HFF-Myc (cell line): ENCODE data around the gene MBP.

Source experiments
- DNase-seq: peaks from one replicate; pipeline ENCODE4 v3.0.0-alpha.2; 2011; ENCODE audit warnings: low read depth; ENCODE audit errors: extremely low read depth
- H3K4me3 ChIP-seq: replicated peaks from 2 replicates; pipeline ENCODE4 v1.5.1; 2011; ENCODE audit warnings: low read depth, mild to moderate bottlenecking, control low read depth, low read length
- TF ChIP-seq, protein P1 (sequence below): IDR thresholded peaks from 2 replicates; pipeline ENCODE4 v1.5.1; 2012; ENCODE audit warnings: mild to moderate bottlenecking, low read depth, low read length, control low read depth; ENCODE audit errors: missing control alignments

MBP gene

DNA sequence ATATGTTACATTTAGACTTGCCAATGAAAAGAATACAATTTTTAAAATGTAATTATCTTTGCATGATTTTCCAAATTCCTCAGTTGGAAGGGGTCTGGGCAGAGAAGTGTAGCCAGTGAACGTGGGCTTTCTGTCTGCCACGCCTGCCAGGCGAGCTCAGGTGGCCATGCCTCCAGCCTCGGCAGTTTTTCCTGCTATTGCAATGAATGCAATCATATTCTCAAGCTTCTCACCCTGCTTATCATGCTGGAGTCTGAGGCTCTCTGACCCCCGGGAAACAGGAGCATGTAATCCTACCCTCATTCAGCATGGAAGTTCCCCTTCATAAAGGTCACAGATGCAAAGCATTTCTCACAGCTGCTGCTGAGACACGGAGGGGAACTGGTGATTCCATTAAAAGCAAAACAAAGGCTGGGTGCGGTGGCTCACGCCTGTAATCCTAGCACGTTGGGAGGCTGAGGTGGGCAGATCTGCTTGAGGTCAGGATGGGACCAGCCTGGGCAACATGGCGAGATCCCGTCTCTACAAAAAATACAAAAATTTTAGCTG, 154.8 kb downstream of the MBP start:
- no peak overlapping the region for H3K4me3 ChIP-seq
- TF ChIP-seq, protein P1, sequence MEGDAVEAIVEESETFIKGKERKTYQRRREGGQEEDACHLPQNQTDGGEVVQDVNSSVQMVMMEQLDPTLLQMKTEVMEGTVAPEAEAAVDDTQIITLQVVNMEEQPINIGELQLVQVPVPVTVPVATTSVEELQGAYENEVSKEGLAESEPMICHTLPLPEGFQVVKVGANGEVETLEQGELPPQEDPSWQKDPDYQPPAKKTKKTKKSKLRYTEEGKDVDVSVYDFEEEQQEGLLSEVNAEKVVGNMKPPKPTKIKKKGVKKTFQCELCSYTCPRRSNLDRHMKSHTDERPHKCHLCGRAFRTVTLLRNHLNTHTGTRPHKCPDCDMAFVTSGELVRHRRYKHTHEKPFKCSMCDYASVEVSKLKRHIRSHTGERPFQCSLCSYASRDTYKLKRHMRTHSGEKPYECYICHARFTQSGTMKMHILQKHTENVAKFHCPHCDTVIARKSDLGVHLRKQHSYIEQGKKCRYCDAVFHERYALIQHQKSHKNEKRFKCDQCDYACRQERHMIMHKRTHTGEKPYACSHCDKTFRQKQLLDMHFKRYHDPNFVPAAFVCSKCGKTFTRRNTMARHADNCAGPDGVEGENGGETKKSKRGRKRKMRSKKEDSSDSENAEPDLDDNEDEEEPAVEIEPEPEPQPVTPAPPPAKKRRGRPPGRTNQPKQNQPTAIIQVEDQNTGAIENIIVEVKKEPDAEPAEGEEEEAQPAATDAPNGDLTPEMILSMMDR = no peak
- DNase-seq = no peak

DNA sequence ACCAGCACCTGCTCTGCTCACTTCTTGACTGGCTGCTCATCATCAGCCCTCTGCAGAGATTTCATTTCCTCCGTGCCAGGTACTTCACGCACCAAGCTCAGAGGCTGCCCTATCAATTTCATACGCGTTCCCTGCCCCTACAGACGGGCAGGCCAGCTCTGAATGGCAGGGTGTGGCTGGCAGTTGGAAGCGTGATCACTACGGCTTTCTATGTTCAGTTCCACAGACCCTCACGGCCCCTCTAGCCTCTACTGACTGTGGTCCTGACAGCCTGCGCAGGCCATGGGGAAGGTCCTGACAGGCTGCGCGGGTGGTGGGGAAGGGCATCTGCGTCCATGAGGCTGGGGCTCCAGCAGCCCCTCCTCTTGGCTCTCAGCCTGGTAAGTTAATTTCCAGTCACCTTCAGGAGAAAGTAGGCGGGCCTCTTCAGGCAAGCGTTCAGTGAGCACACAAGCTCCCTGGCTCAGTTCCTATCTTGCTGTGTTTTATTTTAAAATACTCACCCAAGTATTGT, 155.4 kb downstream of the MBP start:
- TF ChIP-seq, protein P1 = no peak
- DNase-seq = no peak
- no peak overlapping the region for H3K4me3 ChIP-seq

DNA sequence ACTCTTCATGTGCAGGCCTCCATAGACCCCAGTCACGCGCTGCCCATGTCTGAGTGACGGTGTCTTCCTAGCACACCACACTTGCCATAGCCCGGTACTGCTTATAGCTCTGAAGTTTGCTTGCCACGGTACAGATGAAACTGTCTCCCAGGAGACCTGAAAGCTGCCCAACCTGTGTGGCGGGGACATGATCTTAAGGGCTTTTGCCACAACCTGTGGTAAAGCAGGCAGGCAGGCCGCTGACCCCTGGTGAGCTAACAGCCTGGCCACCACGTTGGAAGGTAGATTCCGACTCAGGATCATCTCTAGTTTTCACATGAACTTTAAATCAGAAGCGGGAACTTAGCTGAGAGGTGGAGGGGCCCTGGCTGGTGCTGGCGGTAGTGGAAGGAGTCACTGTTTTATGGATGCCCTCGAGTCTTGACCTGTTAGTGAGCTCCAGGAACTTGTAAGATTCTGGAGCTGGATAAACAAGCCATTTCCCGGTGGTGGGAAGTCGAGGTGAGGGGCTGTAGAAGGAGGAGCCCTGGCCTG, 156.9 kb downstream of the MBP start:
- TF ChIP-seq, protein P1 = no peak
- DNase-seq = no peak
- no peak overlapping the region for H3K4me3 ChIP-seq

DNA sequence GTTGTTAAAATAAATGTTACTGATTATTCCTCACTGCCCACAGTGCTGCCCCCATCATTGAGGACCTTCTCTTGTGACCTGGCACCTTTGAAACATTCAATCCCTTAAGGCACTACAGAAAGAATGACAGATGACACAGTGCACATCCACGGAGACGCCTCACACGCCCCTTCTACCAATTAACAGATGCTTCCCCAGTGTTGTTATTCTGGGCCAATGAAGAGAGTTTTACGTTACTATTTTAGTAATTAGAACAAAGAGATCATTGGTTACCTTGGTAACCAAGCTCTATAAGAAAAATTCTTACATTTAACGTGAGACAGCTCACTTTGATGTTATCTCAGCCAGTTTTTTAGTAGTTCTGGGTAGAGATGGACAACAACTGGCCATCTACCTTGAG, 158.2 kb downstream of the MBP start:
- DNase-seq = no peak
- H3K4me3 ChIP-seq = no peak overlapping the region
- TF ChIP-seq, protein P1 = no peak

DNA sequence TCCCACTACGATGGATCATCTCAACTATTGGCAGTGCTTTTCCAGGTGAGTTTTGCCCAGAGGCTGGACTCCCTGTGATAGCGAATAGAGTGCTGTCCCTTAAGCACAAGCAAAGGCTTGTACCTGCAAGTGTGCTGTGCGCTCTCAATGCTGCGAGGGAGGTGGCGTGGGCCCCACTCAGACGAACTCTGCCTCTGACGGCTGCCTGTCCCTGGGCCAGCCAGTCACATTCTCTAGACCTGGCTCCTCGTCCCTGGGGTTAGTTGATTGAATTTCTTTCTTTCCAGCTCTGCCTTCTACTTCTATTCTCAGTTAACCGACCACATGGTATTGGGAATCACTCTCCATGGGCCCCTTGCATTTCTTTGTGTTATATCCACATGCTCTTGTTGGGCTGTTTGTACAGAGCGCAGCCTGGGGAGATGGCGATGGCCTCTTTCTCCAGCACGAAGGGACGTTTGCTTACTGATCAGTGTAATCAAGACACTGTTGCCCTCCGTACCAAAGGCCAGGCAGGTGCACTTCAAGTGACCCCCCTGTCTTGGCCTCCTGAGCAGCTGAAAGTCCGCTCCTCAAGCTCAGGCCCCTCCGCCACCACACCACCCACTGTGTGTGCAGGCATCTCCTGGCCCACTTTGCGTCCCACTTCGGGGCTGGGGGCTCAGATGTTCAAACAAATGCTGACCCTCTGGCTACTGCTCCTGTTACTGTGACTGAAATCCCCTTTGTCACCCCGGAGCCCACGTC, 158.9 kb downstream of the MBP start:
- DNase-seq = no peak
- no peak overlapping the region for H3K4me3 ChIP-seq
- TF ChIP-seq, protein P1 = no peak

DNA sequence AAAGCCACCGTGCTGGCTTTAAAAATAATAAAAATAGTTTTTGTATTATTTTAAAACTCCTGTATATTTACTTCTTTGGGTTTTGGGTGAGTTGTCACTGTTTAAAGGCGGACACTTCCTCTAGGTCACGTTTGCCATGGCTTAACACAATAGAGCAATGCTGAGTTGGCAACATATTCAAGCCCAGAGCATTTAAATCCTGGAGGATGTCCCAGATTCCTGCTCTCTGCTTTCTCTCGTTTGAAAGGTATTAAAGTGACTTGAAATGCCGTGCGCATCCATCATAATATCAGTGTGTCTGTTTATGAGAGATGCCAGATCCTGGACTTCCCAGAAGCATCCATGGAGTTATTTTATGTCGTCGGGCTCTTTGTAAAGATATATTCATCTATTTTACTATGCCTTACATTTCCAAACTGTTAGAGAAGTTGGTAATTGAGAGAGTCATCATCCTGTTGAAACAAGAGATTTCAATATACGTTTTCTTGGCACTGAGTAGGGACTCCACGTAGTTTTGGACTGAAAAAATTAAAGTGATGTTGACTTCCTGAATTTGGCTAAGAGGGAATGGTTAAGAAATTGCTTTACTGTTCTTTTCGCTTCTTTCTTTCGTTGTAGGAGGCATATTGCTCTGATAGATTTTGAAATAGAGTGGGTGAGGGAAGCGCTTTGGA, 159.6 kb downstream of the MBP start:
- no peak for DNase-seq
- H3K4me3 ChIP-seq = no peak overlapping the region
- TF ChIP-seq, protein P1 = no peak
